C4-2B (cell line): ENCODE results near the gene TLR1.

Experiments
- H3K27ac ChIP-seq: fragments of 450-650 bp; 2 replicates; pipeline ENCODE4 v1.5.1; 2017
- CTCF ChIP-seq: fragments of 450-650 bp; conservative IDR thresholded peaks from 2 replicates; pipeline ENCODE4 v1.5.1; 2017; ENCODE audit warnings: mild to moderate bottlenecking
- ZFX ChIP-seq: fragments of 450-650 bp; IDR thresholded peaks from 2 replicates; pipeline ENCODE4 v1.6.1; 2017

TLR1 gene

GRCh38 chr4:38765382-38765781 is 39.2 kb downstream of the TLR1 start:
- TF ChIP-seq CTCF (no peak), ZFX (no peak)
- H3K27ac ChIP-seq, result no peak overlapping the region

- no peak overlapping the region for H3K27ac ChIP-seq
- no peak for TF ChIP-seq CTCF
These were observed 40.3 kb downstream of the TLR1 start for GRCh38 chr4:38764277-38764676.

GRCh38 chr4:38762560-38762959 is 42.0 kb downstream of the TLR1 start:
- no peak for TF ChIP-seq ZFX
- TF ChIP-seq CTCF, result no peak
- no peak overlapping the region for H3K27ac ChIP-seq

- no peak for TF ChIP-seq ZFX
- TF ChIP-seq CTCF, result peak; percentile 45
- no peak overlapping the region for H3K27ac ChIP-seq
These were observed 44.8 kb downstream of the TLR1 start for GRCh38 chr4:38759790-38760122.

- no peak for TF ChIP-seq ZFX
- TF ChIP-seq CTCF, result peak; percentile 75
- H3K27ac ChIP-seq, result no peak overlapping the region
These were observed 45.3 kb downstream of the TLR1 start for GRCh38 chr4:38759113-38759789.

GRCh38 chr4:38757945-38758600 is 46.5 kb downstream of the TLR1 start:
- peak; percentile 58 for TF ChIP-seq CTCF
- no peak for TF ChIP-seq ZFX

GRCh38 chr4:38752941-38753806 is 51.4 kb downstream of the TLR1 start:
- TF ChIP-seq CTCF (no peak), ZFX (no peak)
- H3K27ac ChIP-seq, result no peak overlapping the region

More at GRCh38 chr4:38757945-38758600, 46.5 kb downstream of the TLR1 start:
- no peak overlapping the region for H3K27ac ChIP-seq
